Measurements from ENCODE around the gene USP9X.

Gene USP9X

GRCh38 chrX:41066969-41067368, 18.3 kb upstream of the USP9X start:
- H3K4me3 ChIP-seq (replicated peaks; ENCODE audit: insufficient read depth, low read length), result no peak overlapping the region
- H3K27me3 ChIP-seq (ENCODE audit: insufficient read depth, poor library complexity, severe bottlenecking), result no peaks in the 10 kb centered on the region
- no peak for DNase-seq (ENCODE audit: low read depth in 1 of 2, low spot score in 1 of 2)
- no peak overlapping the region for H3K27ac ChIP-seq (replicated peaks)
- no peak for TF ChIP-seq POLR2AphosphoS5 (IDR thresholded peaks at IDR 0.05; ENCODE audit: low read depth)
- TF ChIP-seq SPI1 (IDR thresholded peaks at IDR 0.05; ENCODE audit: borderline replicate concordance, low read depth), result no peak
- no peak for TF ChIP-seq REST (IDR thresholded peaks at IDR 0.05; ENCODE audit: insufficient replicate concordance, low read depth)
- TF ChIP-seq CTCF (IDR thresholded peaks at IDR 0.05; ENCODE audit: insufficient read depth, low read length), result no peak
- TF ChIP-seq GABPA (IDR thresholded peaks at IDR 0.05; ENCODE audit: low read depth), result no peak

GRCh38 chrX:41067721-41068120, 17.5 kb upstream of the USP9X start:
- H3K27me3 ChIP-seq (ENCODE audit: insufficient read depth, poor library complexity, severe bottlenecking), result no peaks in the 10 kb centered on the region
- no peak for TF ChIP-seq GABPA (IDR thresholded peaks at IDR 0.05; ENCODE audit: low read depth)
- no peak overlapping the region for H3K27ac ChIP-seq (replicated peaks)
- DNase-seq (ENCODE audit: low read depth in 1 of 2, low spot score in 1 of 2), result no peak
- H3K4me3 ChIP-seq (replicated peaks; ENCODE audit: insufficient read depth, low read length), result no peak overlapping the region

GRCh38 chrX:41076742-41077141, 8.5 kb upstream of the USP9X start:
- no peak overlapping the region for H3K4me3 ChIP-seq (replicated peaks; ENCODE audit: insufficient read depth, low read length)
- DNase-seq (ENCODE audit: low read depth in 1 of 2, low spot score in 1 of 2), result no peak
- H3K27me3 ChIP-seq (ENCODE audit: insufficient read depth, poor library complexity, severe bottlenecking), result no peaks in the 10 kb centered on the region
- no peak overlapping the region for H3K27ac ChIP-seq (replicated peaks)
- TF ChIP-seq POLR2AphosphoS5 (IDR thresholded peaks at IDR 0.05; ENCODE audit: low read depth), result no peak
- TF ChIP-seq GABPA (IDR thresholded peaks at IDR 0.05; ENCODE audit: low read depth), result no peak
- TF ChIP-seq CTCF (IDR thresholded peaks at IDR 0.05; ENCODE audit: insufficient read depth, low read length), result no peak
- TF ChIP-seq SPI1 (IDR thresholded peaks at IDR 0.05; ENCODE audit: borderline replicate concordance, low read depth), result no peak
- TF ChIP-seq REST (IDR thresholded peaks at IDR 0.05; ENCODE audit: insufficient replicate concordance, low read depth), result no peak

GRCh38 chrX:41081821-41082220, 3.4 kb upstream of the USP9X start:
- DNase-seq (ENCODE audit: low read depth in 1 of 2, low spot score in 1 of 2), result no peak
- TF ChIP-seq GABPA (IDR thresholded peaks at IDR 0.05; ENCODE audit: low read depth) (no peak), CTCF (IDR thresholded peaks at IDR 0.05; ENCODE audit: insufficient read depth, low read length) (no peak), POLR2AphosphoS5 (IDR thresholded peaks at IDR 0.05; ENCODE audit: low read depth) (no peak), REST (IDR thresholded peaks at IDR 0.05; ENCODE audit: insufficient replicate concordance, low read depth) (no peak), SPI1 (IDR thresholded peaks at IDR 0.05; ENCODE audit: borderline replicate concordance, low read depth) (no peak)
- Histone ChIP-seq H3K27ac (replicated peaks) (no peak overlapping the region), H3K4me3 (replicated peaks; ENCODE audit: insufficient read depth, low read length) (no peak overlapping the region), H3K27me3 (ENCODE audit: insufficient read depth, poor library complexity, severe bottlenecking) (no peaks in the 10 kb centered on the region)

Data from HL-60 (cell line).